Loucy (cell line): ENCODE measurements around the gene RPLP2.

Experiments used
- H2AFZ ChIP-seq: fragments of 200-600 bp; sonication (generic); 2 replicates; pipeline ENCODE4 v1.6.0; 2016; ENCODE audit warnings: antibody characterized with exemption, mild to moderate bottlenecking, low read length, moderate library complexity
- H3F3A ChIP-seq: fragments of 200-600 bp; 2 replicates; pipeline ENCODE4 v1.6.0; 2016; ENCODE audit warnings: antibody characterized with exemption, low read depth, mild to moderate bottlenecking
- H3K27me3 ChIP-seq: fragments of 200-600 bp; sonication (generic); 2 replicates; pipeline ENCODE4 v1.6.1; 2014; ENCODE audit warnings: low read length, mild to moderate bottlenecking; ENCODE audit not compliant: insufficient read depth, poor library complexity, severe bottlenecking
- H3K36me3 ChIP-seq: fragments of 200-600 bp; sonication (generic); 2 replicates; pipeline ENCODE4 v1.6.1; 2016; ENCODE audit warnings: low read length; ENCODE audit not compliant: insufficient read depth
- H3K4me1 ChIP-seq: fragments of 200-600 bp; sonication (generic); 2 replicates; pipeline ENCODE4 v1.5.1; 2014; ENCODE audit warnings: low read length, mild to moderate bottlenecking; ENCODE audit not compliant: insufficient read depth, poor library complexity, severe bottlenecking
- H3K4me2 ChIP-seq: fragments of 200-600 bp; sonication (generic); 2 replicates; pipeline ENCODE4 v1.6.0; 2014; ENCODE audit warnings: antibody characterized with exemption, low read length, low read depth, mild to moderate bottlenecking; ENCODE audit not compliant: poor library complexity, severe bottlenecking
- H3K4me3 ChIP-seq: fragments of 200-600 bp; sonication (generic); 2 replicates; pipeline ENCODE4 v1.5.1; 2014; ENCODE audit warnings: low read length, mild to moderate bottlenecking, mixed read lengths; ENCODE audit not compliant: poor library complexity, severe bottlenecking
- H3K79me2 ChIP-seq: fragments of 200-600 bp; sonication (generic); 2 replicates; pipeline ENCODE4 v1.6.1; 2014; ENCODE audit warnings: low read length; ENCODE audit not compliant: insufficient read depth
- H3K9ac ChIP-seq: fragments of 200-600 bp; sonication (generic); 2 replicates; pipeline ENCODE4 v1.6.0; 2014; ENCODE audit warnings: mild to moderate bottlenecking, low read depth, low read length, moderate library complexity; ENCODE audit not compliant: poor library complexity, severe bottlenecking
- H3K9me2 ChIP-seq: fragments of 200-600 bp; sonication (generic); replicated peaks from 2 replicates; pipeline ENCODE4 v1.6.1; 2016; ENCODE audit warnings: low read depth, low read length, mixed read lengths
- H3K9me3 ChIP-seq: fragments of 200-600 bp; sonication (generic); 2 replicates; pipeline ENCODE4 v1.6.1; 2014; ENCODE audit warnings: mild to moderate bottlenecking, antibody characterized with exemption, low read length, low read depth; ENCODE audit not compliant: insufficient read depth
- H4K20me1 ChIP-seq: fragments of 200-600 bp; sonication (generic); 2 replicates; pipeline ENCODE4 v1.6.0; 2014; ENCODE audit warnings: antibody characterized with exemption, low read length, mild to moderate bottlenecking; ENCODE audit not compliant: insufficient read depth, poor library complexity, severe bottlenecking
- EZH2phosphoT487 ChIP-seq: fragments of 200-600 bp; IDR thresholded peaks from 2 replicates; pipeline ENCODE4 v1.6.1; 2018; ENCODE audit warnings: antibody characterized with exemption, mild to moderate bottlenecking, moderate library complexity, borderline replicate concordance
- TF ChIP-seq, protein P1 (sequence below): fragments of 200-600 bp; sonication (generic); conservative IDR thresholded peaks from 2 replicates; pipeline ENCODE4 v1.5.1; 2014; ENCODE audit warnings: mild to moderate bottlenecking, antibody characterized with exemption, low read length

RPLP2 gene

DNA sequence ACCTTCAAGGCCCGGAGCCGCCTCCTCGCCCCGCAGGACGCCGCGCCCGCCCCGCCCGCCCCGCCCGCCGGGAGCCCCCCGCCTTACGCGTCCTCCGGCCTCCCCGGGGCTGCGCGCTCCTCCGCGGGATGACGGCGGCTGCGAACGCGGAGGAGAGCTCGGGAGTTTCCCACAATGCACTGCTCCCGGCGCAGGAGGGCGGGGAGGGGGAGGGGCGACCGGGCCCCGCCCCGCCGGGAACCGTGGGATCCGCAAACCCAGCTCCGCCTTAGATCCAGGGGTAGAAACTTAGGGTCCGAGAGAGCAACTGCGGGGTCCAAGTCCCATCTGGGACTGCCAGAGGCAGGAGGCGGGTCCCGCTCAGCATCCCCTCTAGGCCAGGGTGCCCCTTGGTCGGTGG is 19.8 kb upstream of the RPLP2 start, which contains the start of gene CEND1:
TSS of gene CEND1 (minus strand) at position 148 of the 400 bp plus-strand sequence. CDS start 1,514 bp downstream, outside the sequence.
- Histone ChIP-seq H3K4me1 (peaks cover 4% of the 10 kb centered on the region), H4K20me1 (no peaks in the 10 kb centered on the region), H3K9me3 (no peaks in the 10 kb centered on the region), H3K9me2 (no peaks in the 10 kb centered on the region), H3K4me3 (no peak within 1 kb of the TSS), H3K27me3 (no peaks in the 10 kb centered on the region), H3K36me3 (no peaks in the 10 kb centered on the region), H3K4me2 (no peak within 1 kb of the TSS), H3F3A (no peaks in the 10 kb centered on the region), H3K79me2 (peaks cover 6% of the 10 kb centered on the region; the same call in 1 of the 2 replicates), H3K9ac (no peak within 1 kb of the TSS), H2AFZ (no peak within 1 kb of the TSS)
- no peak for TF ChIP-seq EZH2phosphoT487

DNA sequence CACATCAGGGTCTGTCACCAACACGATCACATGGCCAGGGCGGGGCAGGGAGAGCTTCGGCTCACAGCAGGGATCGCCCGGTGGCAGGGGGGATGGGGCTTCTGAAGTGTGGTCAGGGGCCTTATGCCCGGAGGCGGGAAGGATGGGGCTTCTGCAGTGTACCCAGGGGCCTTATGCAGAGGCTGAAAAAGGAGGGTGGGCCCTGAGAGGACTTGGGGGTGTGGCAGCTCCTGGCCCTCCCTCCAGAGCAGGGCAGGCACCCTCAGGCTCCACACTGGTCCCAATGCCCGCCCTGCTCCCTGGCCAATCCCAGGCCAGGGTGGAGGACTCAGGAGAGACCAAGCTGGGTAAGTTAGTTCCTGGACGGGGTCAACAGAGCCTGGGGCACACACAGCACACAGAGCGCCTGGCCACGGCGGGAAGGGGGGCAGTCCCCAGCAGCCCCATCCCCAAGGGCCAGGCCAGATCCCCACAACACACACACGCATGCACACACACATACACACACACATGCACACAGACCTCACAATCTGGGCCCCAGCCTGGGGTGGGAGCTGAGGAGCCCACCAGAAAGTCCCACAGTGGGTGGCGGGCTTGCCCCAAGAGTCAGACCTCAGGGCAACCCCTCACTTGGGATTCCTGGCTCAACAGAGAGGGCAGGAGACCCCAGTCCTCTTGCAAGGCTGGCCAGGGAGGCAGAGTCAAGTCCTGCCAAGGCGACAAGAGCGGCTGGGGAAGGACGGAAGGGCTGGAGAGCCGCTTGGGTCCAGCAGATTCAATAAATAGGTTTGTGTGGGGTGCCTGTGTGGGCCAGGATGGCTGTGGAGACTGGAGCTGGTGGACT is 18.8 kb upstream of the RPLP2 start:
- Histone ChIP-seq H3K9ac (no peak overlapping the region), H3K4me2 (no peak overlapping the region), H3K4me3 (no peak overlapping the region), H3K9me2 (no peaks in the 10 kb centered on the region), H3K36me3 (no peaks in the 10 kb centered on the region), H4K20me1 (peaks cover 4% of the 10 kb centered on the region), H3F3A (no peaks in the 10 kb centered on the region), H3K27me3 (no peaks in the 10 kb centered on the region), H3K4me1 (peaks cover 8% of the 10 kb centered on the region), H3K79me2 (peaks cover 10% of the 10 kb centered on the region; the same call in 1 of the 2 replicates), H3K9me3 (no peaks in the 10 kb centered on the region), H2AFZ (no peak overlapping the region)
- no peak for TF ChIP-seq EZH2phosphoT487
- TF ChIP-seq, protein P1, sequence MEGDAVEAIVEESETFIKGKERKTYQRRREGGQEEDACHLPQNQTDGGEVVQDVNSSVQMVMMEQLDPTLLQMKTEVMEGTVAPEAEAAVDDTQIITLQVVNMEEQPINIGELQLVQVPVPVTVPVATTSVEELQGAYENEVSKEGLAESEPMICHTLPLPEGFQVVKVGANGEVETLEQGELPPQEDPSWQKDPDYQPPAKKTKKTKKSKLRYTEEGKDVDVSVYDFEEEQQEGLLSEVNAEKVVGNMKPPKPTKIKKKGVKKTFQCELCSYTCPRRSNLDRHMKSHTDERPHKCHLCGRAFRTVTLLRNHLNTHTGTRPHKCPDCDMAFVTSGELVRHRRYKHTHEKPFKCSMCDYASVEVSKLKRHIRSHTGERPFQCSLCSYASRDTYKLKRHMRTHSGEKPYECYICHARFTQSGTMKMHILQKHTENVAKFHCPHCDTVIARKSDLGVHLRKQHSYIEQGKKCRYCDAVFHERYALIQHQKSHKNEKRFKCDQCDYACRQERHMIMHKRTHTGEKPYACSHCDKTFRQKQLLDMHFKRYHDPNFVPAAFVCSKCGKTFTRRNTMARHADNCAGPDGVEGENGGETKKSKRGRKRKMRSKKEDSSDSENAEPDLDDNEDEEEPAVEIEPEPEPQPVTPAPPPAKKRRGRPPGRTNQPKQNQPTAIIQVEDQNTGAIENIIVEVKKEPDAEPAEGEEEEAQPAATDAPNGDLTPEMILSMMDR = no peak

- peaks cover 3% of the 10 kb centered on the region; the same call in 1 of the 2 replicates for H3F3A ChIP-seq
- no peaks in the 10 kb centered on the region for H3K27me3 ChIP-seq
- H3K9me2 ChIP-seq = no peaks in the 10 kb centered on the region
- TF ChIP-seq EZH2phosphoT487 = no peak
- TF ChIP-seq, protein P1 = no peak
- H2AFZ ChIP-seq = no peak overlapping the region
- H3K4me3 ChIP-seq = no peak overlapping the region
- no peaks in the 10 kb centered on the region for H3K36me3 ChIP-seq
- H3K79me2 ChIP-seq = peaks cover 17% of the 10 kb centered on the region; the same call in 1 of the 2 replicates
- no peak overlapping the region for H3K4me2 ChIP-seq
- H3K4me1 ChIP-seq = peaks cover 14% of the 10 kb centered on the region
- no peaks in the 10 kb centered on the region for H3K9me3 ChIP-seq
- no peak overlapping the region for H3K9ac ChIP-seq
- H4K20me1 ChIP-seq = peaks cover 11% of the 10 kb centered on the region
These were observed 17.9 kb upstream of the RPLP2 start for GRCh38 chr11:791658-792534.
